Effector memory CD4-positive, alpha-beta T cell (primary cell): ENCODE data around the gene TRPV3.
"Not testable (repeated sequence)": the region's sequence is repeated elsewhere in the genome, so short reads cannot be mapped to it uniquely, and the experiment has no call there.

Experiments
- DNase-seq, 3 donors: peaks; one replicate each; pipeline ENCODE4 v3.0.0-alpha.2; 2020
- H3K27ac ChIP-seq: 2 replicates; pipeline ENCODE4 v1.7.0; 2013; ENCODE audit warnings: mild to moderate bottlenecking, low read length, moderate library complexity; ENCODE audit not compliant: insufficient read depth, poor library complexity, severe bottlenecking
- H3K27me3 ChIP-seq: replicated peaks from 2 replicates; pipeline ENCODE4 v1.7.0; 2013; ENCODE audit warnings: mild to moderate bottlenecking, low read length; ENCODE audit not compliant: insufficient read depth, control insufficient read depth, poor library complexity, severe bottlenecking
- H3K36me3 ChIP-seq: 2 replicates; pipeline ENCODE4 v1.7.0; 2013; ENCODE audit warnings: mild to moderate bottlenecking, low read length, moderate library complexity; ENCODE audit not compliant: control insufficient read depth, insufficient read depth
- H3K4me1 ChIP-seq: 2 replicates; pipeline ENCODE4 v1.7.0; 2013; ENCODE audit warnings: low read length, mild to moderate bottlenecking; ENCODE audit not compliant: control insufficient read depth, insufficient read depth, poor library complexity, severe bottlenecking
- H3K4me3 ChIP-seq: 2 replicates; pipeline ENCODE4 v1.7.0; 2013; ENCODE audit warnings: low read length, low read depth, mild to moderate bottlenecking; ENCODE audit not compliant: insufficient read depth, poor library complexity, severe bottlenecking
- H3K9me3 ChIP-seq: 2 replicates; pipeline ENCODE4 v1.7.0; 2013; ENCODE audit warnings: mild to moderate bottlenecking, low read length, moderate library complexity; ENCODE audit not compliant: control insufficient read depth

The TRPV3 gene

DNA sequence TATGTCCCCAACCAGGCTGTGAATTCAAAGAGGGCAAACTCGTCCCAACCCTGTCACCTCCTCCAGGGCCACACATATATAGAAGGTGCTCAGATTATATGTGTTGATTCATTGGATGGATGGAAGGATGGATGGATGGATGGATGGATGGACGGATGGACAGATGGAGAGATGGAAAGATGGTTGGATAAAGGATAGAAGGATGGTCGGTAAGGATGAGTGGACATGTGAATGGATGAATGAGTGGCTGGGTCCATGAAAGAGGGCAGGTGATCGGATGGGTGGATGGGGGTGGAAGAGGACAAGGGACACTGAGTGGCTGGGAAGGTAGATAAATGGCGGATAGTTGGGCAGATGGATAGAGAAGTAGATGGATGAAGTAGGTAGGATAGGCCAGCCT lies 30.1 kb downstream of the TRPV3 start:
- Histone ChIP-seq H3K4me3 (no peak overlapping the region), H3K9me3 (no peaks in the 10 kb centered on the region), H3K4me1 (no peaks in the 10 kb centered on the region), H3K27ac (no peak overlapping the region), H3K27me3 (no peaks in the 10 kb centered on the region), H3K36me3 (no peaks in the 10 kb centered on the region)
- no peak for DNase-seq

DNA sequence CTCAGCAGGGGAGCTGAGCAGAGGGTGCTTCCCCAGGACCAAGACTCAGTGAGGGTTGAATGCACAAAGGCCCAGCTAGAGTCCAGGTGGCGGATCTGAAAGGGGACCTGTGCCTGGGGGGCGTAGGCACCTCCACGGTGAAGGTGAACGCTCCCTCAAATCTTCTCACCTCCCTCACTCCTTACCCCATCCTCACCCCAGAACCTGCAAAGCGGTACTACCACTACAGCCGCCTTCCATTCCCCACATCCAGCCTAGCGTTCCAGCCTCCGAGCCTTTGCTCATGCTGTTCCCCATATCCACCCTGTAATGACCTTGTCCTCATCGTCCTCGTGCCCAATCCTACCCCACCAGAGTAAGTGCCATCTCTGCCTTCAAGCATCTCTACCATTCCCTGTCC lies 30.6 kb downstream of the TRPV3 start:
- Histone ChIP-seq H3K36me3 (no peaks in the 10 kb centered on the region), H3K4me1 (no peaks in the 10 kb centered on the region), H3K27ac (no peak overlapping the region), H3K27me3 (no peaks in the 10 kb centered on the region), H3K4me3 (no peak overlapping the region), H3K9me3 (no peaks in the 10 kb centered on the region)
- no peak for DNase-seq

DNA sequence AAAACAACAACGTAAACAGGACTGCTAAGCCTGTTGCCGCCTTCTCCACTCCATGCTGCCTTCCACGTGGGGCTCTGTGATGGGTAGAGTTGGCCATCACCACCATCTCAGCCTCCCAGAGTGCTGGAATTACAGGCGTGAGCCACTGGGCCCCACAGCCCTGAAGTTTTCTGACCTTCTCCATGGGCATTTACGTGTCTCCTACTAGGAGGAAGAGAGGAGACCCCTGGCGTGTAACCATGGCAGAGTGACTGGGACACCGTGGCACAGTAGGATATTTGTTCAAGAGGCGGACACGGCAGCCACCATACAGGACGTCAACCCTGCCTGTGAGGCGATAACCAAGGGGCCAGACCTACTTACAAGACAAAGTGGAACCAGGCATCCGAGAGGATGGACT lies 31.1 kb downstream of the TRPV3 start:
- H3K27me3 ChIP-seq, result no peaks in the 10 kb centered on the region
- no peak overlapping the region for H3K27ac ChIP-seq
- H3K9me3 ChIP-seq, result no peaks in the 10 kb centered on the region
- no peaks in the 10 kb centered on the region for H3K36me3 ChIP-seq
- no peak for DNase-seq
- no peaks in the 10 kb centered on the region for H3K4me1 ChIP-seq
- H3K4me3 ChIP-seq, result no peak overlapping the region

DNA sequence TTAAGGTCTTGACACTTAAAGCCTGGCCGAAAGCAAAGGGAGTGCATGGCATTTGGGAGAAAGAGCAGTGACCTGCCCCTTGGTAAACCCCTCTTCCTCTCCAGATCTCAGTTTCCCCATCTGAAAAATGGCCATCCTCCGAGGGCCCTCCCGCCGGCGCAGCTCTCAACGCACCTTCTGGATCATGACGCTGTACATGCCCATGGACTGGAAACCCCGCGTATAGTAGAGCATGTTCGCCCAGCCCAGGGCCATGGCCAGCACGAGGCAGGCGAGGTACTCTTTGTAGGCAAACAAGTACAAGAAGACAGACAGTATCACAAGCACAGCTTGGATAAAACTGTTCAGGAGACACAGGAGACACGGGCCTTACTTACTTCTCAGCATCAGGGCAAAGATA lies 33.6 kb downstream of the TRPV3 start:
- no peak overlapping the region for H3K4me3 ChIP-seq

GRCh38 chr17:3519472-3519871 lies 38.1 kb downstream of the TRPV3 start:
- not testable (repeated sequence) for H3K27ac ChIP-seq, H3K27me3 ChIP-seq, H3K36me3 ChIP-seq, H3K4me1 ChIP-seq, H3K9me3 ChIP-seq, DNase-seq, H3K4me3 ChIP-seq

More for the DNA sequence above, 33.6 kb downstream of the TRPV3 start:
- Histone ChIP-seq H3K27me3 (no peaks in the 10 kb centered on the region), H3K4me1 (no peaks in the 10 kb centered on the region), H3K9me3 (no peaks in the 10 kb centered on the region), H3K27ac (no peak overlapping the region), H3K36me3 (no peaks in the 10 kb centered on the region)
- no peak for DNase-seq

DNA sequence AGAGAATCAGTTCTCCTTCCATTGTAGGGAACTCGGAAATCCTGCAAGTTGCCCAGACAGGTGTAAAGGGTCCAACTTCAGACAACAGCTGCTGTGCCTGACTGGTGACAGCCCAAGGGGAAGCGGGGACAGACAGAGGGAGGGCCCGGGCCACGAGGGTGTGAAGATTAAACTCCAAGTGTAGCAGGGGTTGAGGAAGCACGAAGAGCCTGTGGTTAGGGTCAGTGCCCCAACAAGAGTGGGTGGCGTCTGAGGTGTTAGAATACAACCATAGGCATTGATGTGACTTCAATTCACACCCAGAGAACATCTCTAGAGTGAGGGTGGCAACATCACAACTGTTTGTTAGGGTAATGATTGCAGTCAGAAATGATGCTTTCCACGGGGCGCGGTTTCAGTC lies 42.7 kb downstream of the TRPV3 start:
- Histone ChIP-seq H3K4me1 (no peaks in the 10 kb centered on the region), H3K27me3 (no peaks in the 10 kb centered on the region), H3K27ac (no peak overlapping the region), H3K4me3 (no peak overlapping the region), H3K36me3 (no peaks in the 10 kb centered on the region), H3K9me3 (no peaks in the 10 kb centered on the region)
- DNase-seq, result no peak

DNA sequence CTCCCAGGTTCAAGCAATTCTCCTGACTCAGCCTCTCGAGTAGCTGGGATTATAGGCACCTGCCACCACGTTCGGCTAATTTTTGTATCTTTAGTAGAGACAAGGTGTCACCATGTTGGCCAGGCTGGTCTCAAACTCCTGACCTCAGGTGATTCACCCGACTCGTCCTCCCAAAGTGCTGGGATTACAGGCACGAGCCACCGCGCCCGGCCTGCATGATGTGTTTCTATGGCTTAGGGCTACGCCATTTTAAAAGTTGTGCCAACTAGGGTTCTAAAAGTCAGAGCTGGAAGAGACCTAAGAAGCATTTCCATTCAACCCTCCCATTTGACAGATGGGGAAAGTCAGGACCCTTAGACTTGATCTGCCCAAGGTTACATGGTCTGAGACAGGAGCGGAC lies 43.4 kb downstream of the TRPV3 start:
- DNase-seq, H3K27ac ChIP-seq, H3K36me3 ChIP-seq, H3K9me3 ChIP-seq, H3K4me3 ChIP-seq, H3K27me3 ChIP-seq, H3K4me1 ChIP-seq: not testable (repeated sequence)

DNA sequence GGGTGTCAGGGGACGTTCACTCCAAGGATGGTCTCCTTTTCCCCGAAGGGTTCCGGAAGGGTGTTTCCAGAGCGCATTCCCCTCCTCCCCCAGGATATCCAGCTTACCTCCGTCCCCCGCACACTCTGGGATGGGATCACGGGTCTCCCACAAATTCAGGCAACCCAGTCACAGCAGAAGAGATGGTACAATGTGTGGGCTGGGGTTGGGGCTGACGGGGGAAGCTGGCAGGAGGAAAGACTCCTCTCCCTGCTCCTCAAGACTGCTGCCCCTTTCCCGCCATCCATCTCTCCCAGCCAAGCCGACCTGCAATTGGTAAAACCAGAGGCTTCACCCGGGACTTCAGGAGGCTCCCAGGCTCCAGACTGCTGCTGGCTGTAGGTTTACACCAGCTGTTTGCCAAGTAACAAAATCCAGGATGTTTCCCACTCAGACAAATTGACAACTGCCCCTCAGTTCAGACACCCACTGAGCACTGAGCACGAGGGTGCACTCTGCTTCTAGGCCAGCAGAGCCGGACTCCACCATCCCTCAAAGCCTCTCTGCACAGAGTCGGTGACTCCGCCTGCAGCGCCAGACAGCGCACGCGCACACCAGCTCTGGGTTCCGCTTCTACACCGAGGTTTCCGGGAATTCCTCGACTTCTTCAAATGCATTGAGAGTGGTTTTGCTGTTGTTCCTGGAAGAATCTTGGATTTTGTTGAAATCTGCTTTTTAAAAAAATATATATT lies 44.1 kb downstream of the TRPV3 start:
- Histone ChIP-seq H3K9me3 (no peaks in the 10 kb centered on the region), H3K36me3 (no peaks in the 10 kb centered on the region), H3K4me3 (no peak overlapping the region), H3K27me3 (no peaks in the 10 kb centered on the region), H3K27ac (no peak overlapping the region), H3K4me1 (no peaks in the 10 kb centered on the region)
- no peak for DNase-seq

DNA sequence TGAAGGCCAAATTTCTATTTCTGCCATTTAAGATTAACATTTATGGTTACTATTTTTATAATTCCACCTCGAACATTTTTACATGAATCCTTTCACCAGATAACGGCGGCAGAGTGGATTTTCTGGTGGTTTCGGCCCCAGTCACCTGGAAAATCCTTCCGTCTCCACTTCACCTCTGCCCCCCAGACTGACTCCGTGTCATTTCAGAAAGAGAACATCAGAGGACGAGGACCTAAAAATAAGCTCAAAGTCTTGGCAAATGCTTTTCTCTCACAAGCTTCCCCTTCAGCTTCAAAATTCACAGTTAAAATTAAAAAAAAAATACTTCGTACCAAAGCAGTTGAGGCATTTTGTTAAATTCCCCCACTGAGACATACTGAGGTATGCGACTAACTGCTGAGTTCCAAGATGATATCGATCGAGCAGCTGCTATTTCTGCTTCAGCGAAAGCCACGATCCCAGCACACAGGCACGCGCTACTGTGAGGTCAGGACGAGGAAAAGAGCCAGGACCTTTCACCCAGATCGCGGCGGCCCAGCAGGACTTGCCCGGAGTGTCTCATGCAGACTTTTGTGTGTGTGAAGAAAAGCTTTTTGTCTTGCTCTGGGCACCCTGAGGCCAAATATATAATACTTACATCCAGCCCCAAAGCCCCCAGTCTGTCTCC lies 45.0 kb downstream of the TRPV3 start:
- no peaks in the 10 kb centered on the region for H3K36me3 ChIP-seq
- H3K27ac ChIP-seq, result no peak overlapping the region
- no peak for DNase-seq
- H3K4me3 ChIP-seq, result no peak overlapping the region
- H3K9me3 ChIP-seq, result no peaks in the 10 kb centered on the region
- H3K4me1 ChIP-seq, result no peaks in the 10 kb centered on the region
- no peaks in the 10 kb centered on the region for H3K27me3 ChIP-seq

DNA sequence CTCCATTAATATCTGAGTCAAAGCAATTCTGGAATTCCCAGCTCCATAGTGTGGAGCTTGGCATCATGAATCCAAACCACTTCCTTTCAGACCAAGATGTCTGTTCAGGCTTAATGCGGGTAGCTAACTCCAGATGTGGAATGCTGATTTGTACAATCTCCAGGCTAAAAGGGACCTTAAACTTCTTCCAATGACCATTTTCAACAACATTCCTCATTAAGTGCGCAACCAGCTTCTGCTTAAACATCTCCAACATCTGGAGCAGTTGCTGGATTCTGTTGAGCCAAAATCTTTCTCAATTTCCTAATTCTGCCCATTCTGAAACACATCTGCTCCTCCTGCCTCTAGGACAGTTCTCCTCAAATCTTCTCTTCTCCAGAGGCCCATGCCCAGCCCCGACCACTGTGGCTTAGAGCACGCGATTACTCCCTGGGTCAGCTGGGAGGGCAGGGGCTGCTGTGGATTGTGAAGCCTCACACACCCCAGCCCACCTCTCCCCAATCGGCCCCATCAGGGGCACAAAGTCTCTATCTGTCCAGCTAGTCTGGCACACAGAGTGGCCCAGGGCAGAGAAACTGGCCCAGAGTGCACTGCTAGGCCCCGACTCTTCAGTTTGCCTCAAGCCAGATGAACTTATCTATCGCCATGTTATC lies 45.6 kb downstream of the TRPV3 start:
- no peak for DNase-seq
- Histone ChIP-seq H3K9me3 (no peaks in the 10 kb centered on the region), H3K36me3 (no peaks in the 10 kb centered on the region), H3K27ac (no peak overlapping the region), H3K4me3 (no peak overlapping the region), H3K4me1 (no peaks in the 10 kb centered on the region), H3K27me3 (no peaks in the 10 kb centered on the region)
